Sigmoid colon (tissue), 7 donors: ENCODE measurements around the gene NPHP4. TPM values are rescaled to one million over a fixed set of nuclear protein-coding genes. Genes with fewer than 3 reads are reported as not detected.

Experiments used
- DNase-seq: peaks from one replicate; pipeline ENCODE4 v3.0.0-alpha.2; 2019
- H3K27ac ChIP-seq, 4 donors: fragments of 200-600 bp; sonication (generic); one replicate each; pipeline ENCODE4 v1.5.1; 2016 to 2019; ENCODE audit warnings: mild to moderate bottlenecking in 1 of 4
- H3K27me3 ChIP-seq, 3 donors: fragments of 200-600 bp; sonication (generic); one replicate each; pipeline ENCODE4 v1.5.1; 2019; ENCODE audit warnings: mild to moderate bottlenecking in 1 of 3
- H3K36me3 ChIP-seq, 4 donors: fragments of 200-600 bp; sonication (generic); one replicate each; pipeline ENCODE4 v1.5.1; 2016 to 2019
- H3K4me1 ChIP-seq, 4 donors: fragments of 200-600 bp; sonication (generic); one replicate each; pipeline ENCODE4 v1.5.1; 2017 to 2019
- H3K4me3 ChIP-seq, 4 donors: fragments of 200-600 bp; sonication (generic); one replicate each; pipeline ENCODE4 v1.5.1; 2017 to 2019; ENCODE audit warnings: mild to moderate bottlenecking in 2 of 4, moderate library complexity in 1 of 4
- H3K9me3 ChIP-seq, 4 donors: fragments of 200-600 bp in 3 of 4; sonication (generic) in 3 of 4; one replicate each; pipeline versions ENCODE4 v1.5.1 to v1.6.1; 2013 to 2019
- EP300 ChIP-seq, 4 donors: sonication (generic); formaldehyde crosslinking; IDR thresholded peaks; one replicate each; pipeline ENCODE4 v1.6.1; 2017; ENCODE audit warnings: antibody characterized with exemption in 4 of 4
- POLR2A ChIP-seq, 2 donors: fragments of 450-650 bp; IDR thresholded peaks; one replicate each; pipeline ENCODE4 v1.6.1; 2016; ENCODE audit warnings: antibody characterized with exemption in 2 of 2, mild to moderate bottlenecking in 2 of 2, moderate library complexity in 2 of 2
- POLR2AphosphoS5 ChIP-seq, 4 donors: sonication (generic); formaldehyde crosslinking; IDR thresholded peaks; one replicate each; pipeline ENCODE4 v1.6.1; 2017; ENCODE audit warnings: antibody characterized with exemption in 4 of 4
- WGBS, 2 donors: extraction: QIAGEN DNeasy Blood & Tissue Kit; methylation state at CpG; one replicate each; pipeline ENCODE4 v1.1.7; 2013; 5-methylcytosine and 5-hydroxymethylcytosine counted together
- intact Hi-C: fragments of 100-400 bp; cut with DNase I; formaldehyde crosslinking; loops from one replicate; pipeline ENCODE4 v1.15.1; 2023
- polyA plus RNA-seq, 3 donors: library from polyadenylated mRNA; stranded (reverse); fragments of 200-250 nt; gene quantifications; one replicate each; pipeline ENCODE4 v1.2.3, GENCODE V29; 2013
- total RNA-seq, 4 donors: library from RNA; depleted of rRNA; stranded (reverse); fragments of >200 nt; gene quantifications; one replicate each; pipeline ENCODE4 v1.1.0, GENCODE V29; 2016
- TF ChIP-seq, protein P1 (sequence below), 4 experiments: fragments of 450-650 bp in 3 of 4; fragments of 200-600 bp in 1 of 4; IDR thresholded peaks; one replicate each; pipeline ENCODE4 v1.5.1; 2016 to 2019; ENCODE audit warnings: antibody characterized with exemption in 4 of 4, mild to moderate bottlenecking in 3 of 4, moderate library complexity in 2 of 4
- donor health status: healthy with polysubstance abuse.
- donor health status: Bipolar disorder and iron deficiency.
- donor health status: healthy.

NPHP4 gene
- total and polyA plus RNA-seq, 7 donors: 0.60 to 12.2 (median 5.7) TPM

DNA sequence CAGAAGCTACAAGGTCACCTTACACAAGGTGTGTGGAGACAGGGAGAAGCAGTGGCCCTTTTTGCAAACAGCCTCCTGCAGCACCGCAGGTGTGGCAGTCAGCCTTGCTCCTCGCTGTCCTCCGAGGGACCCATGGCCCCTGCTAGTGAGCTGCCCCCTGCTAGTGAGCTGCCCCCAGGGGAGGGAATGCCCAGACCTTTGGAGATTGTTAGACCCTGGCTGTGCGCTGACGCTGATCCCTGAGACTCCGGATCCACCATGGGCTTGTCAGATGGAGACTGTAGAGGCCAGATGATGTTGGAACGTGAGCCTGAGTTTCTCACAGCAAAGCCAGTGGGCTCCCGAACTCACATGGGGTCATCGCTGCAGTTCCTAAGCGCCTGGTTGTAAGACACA is 172.2 kb downstream of the NPHP4 start:
- Histone ChIP-seq H3K36me3 (no peaks in the 10 kb centered on the region), H3K9me3 (no peaks in the 10 kb centered on the region), H3K4me1 (no peaks in the 10 kb centered on the region), H3K27ac (no peak overlapping the region), H3K27me3 (peaks cover 0 to 12% (median 0%) of the 10 kb centered on the region in 3 donors), H3K4me3 (no peak overlapping the region)
- WGBS, 2 donors: 85 to 88% methylated on average over 10 of the region's 10 CpGs
- intact Hi-C loops: no loop called here
- DNase-seq: no peak
- TF ChIP-seq, protein P1, sequence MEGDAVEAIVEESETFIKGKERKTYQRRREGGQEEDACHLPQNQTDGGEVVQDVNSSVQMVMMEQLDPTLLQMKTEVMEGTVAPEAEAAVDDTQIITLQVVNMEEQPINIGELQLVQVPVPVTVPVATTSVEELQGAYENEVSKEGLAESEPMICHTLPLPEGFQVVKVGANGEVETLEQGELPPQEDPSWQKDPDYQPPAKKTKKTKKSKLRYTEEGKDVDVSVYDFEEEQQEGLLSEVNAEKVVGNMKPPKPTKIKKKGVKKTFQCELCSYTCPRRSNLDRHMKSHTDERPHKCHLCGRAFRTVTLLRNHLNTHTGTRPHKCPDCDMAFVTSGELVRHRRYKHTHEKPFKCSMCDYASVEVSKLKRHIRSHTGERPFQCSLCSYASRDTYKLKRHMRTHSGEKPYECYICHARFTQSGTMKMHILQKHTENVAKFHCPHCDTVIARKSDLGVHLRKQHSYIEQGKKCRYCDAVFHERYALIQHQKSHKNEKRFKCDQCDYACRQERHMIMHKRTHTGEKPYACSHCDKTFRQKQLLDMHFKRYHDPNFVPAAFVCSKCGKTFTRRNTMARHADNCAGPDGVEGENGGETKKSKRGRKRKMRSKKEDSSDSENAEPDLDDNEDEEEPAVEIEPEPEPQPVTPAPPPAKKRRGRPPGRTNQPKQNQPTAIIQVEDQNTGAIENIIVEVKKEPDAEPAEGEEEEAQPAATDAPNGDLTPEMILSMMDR (IDR thresholded peaks at IDR 0.05): no peak
- TF ChIP-seq POLR2A (IDR thresholded peaks at IDR 0.05): no peak

DNA sequence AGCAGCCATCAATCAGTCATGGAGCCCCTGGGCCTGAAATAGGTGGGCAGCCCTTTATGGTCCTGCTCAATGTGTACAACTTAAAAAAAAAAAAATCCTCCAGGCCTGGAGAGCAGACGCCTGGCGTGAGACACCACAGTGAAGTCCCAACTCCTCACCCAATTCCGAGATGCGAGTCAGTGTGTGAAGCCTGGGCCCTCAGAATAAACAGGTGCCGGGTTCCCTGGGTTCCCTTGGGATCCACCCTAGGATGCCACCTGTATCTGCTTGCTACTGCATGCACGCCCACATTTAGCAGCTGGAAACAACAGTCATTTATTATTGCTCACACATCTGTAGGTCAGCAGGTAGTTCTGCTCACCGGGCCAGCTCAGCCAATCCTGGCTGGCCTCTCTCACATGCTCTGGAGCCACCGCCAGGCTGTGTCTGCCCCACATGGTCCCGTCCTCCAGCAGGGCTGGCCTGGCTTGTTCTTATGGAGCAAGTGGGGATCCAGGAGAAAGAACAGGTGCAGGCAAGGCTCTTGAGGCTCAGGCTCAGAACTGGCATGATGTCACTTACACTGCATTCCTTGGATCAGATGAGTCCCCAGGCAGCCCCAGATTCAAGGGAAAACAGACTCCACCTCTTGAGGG is 172.7 kb downstream of the NPHP4 start:
- 80 to 85% methylated on average over 9 of the region's 9 CpGs for WGBS, 2 donors
- intact Hi-C loops: no loop called here
- H3K36me3 ChIP-seq: no peaks in the 10 kb centered on the region
- H3K27me3 ChIP-seq: peaks cover 0 to 12% (median 0%) of the 10 kb centered on the region in 3 donors
- no peak for DNase-seq
- H3K27ac ChIP-seq: no peak overlapping the region
- H3K4me1 ChIP-seq: no peaks in the 10 kb centered on the region
- no peaks in the 10 kb centered on the region for H3K9me3 ChIP-seq
- no peak overlapping the region for H3K4me3 ChIP-seq
- TF ChIP-seq, protein P1 (IDR thresholded peaks at IDR 0.05): no peak
- TF ChIP-seq POLR2A (IDR thresholded peaks at IDR 0.05) (no peak), EP300 (IDR thresholded peaks at IDR 0.05) (no peak), POLR2AphosphoS5 (IDR thresholded peaks at IDR 0.05) (no peak)

DNA sequence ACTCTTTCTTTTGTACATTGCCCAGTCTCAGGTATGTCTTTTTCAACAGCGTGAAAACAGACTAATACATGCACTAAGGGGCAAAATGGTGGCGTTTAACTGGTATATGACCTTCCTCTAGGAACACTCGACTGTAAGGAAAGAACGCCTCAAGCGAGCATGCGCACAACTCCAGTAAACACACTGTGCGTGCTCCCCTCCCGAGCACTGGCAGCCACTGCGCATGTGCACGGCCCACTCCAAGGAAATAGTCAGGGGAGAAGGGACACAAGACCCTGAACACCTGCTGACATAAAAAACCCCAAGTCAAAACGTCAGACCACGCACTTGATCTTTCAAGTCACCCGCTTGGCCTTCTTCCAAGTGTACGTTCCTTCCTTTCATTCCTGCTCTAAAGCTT is 173.5 kb downstream of the NPHP4 start:
- no peaks in the 10 kb centered on the region for H3K4me1 ChIP-seq
- DNase-seq: no peak
- 72% methylated on average over 14 of the region's 14 CpGs for WGBS, 2 donors
- intact Hi-C loops: no loop called here
- TF ChIP-seq, protein P1 (IDR thresholded peaks at IDR 0.05): no peak
- no peak for TF ChIP-seq POLR2AphosphoS5 (IDR thresholded peaks at IDR 0.05)
- TF ChIP-seq POLR2A (IDR thresholded peaks at IDR 0.05): no peak
- no peak for TF ChIP-seq EP300 (IDR thresholded peaks at IDR 0.05)
- no peaks in the 10 kb centered on the region for H3K9me3 ChIP-seq
- H3K27ac ChIP-seq: no peak overlapping the region
- H3K4me3 ChIP-seq: no peak overlapping the region
- peaks cover 0 to 12% (median 0%) of the 10 kb centered on the region in 3 donors for H3K27me3 ChIP-seq
- no peaks in the 10 kb centered on the region for H3K36me3 ChIP-seq

DNA sequence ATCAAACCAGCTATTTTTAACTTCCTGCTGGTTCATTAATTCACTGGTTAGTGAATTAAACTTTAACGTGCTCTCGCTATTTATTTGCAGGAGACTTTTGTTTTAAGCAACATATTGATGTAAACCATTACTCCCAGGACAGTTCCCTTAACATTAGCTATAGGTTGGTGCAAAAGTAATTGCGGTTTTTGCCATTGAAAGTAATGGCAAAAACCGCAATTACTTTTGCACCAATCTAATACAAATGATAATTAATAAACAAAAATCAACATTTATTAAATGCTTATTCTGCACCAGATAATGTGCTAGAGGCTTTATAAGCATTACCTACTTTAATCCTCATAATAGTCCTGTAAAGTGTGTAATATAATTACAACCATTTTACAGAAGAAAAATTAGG is 176.5 kb downstream of the NPHP4 start:
- Histone ChIP-seq H3K9me3 (no peaks in the 10 kb centered on the region), H3K4me1 (no peaks in the 10 kb centered on the region), H3K4me3 (no peak overlapping the region), H3K27ac (no peak overlapping the region), H3K27me3 (peaks cover 0 to 22% (median 0%) of the 10 kb centered on the region in 3 donors), H3K36me3 (no peaks in the 10 kb centered on the region)
- no peak for DNase-seq
- 89 to 91% methylated on average over 4 of the region's 4 CpGs for WGBS, 2 donors
- TF ChIP-seq EP300 (IDR thresholded peaks at IDR 0.05): no peak
- no peak for TF ChIP-seq POLR2A (IDR thresholded peaks at IDR 0.05)
- TF ChIP-seq, protein P1 (IDR thresholded peaks at IDR 0.05): no peak
- no peak for TF ChIP-seq POLR2AphosphoS5 (IDR thresholded peaks at IDR 0.05)
- intact Hi-C loops: no loop called here

DNA sequence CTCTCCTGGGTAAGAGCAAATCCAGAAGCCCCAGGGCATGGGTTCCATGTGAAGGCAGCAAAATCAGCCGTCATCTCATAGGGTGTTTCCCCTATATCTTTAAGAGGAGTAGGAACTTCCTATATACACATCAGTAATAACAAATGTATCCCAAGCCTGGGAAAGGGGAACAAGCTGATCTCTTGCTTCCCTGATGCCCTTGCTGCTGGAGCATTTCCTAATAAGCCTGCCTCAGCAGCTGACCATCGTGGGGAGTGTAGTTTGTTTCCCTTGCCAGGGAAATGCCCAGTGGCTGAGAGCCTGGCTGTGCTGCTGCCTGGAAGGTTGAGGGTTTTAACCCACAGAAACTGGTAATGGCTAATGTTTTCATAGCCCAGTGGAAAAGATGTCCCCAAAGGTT is 177.0 kb downstream of the NPHP4 start:
- intact Hi-C loops: no loop called here
- DNase-seq: no peak
- 44 to 54% methylated on average over 2 of the region's 2 CpGs for WGBS, 2 donors
- TF ChIP-seq, protein P1 (IDR thresholded peaks at IDR 0.05): no peak
- TF ChIP-seq EP300 (IDR thresholded peaks at IDR 0.05): no peak
- no peak for TF ChIP-seq POLR2AphosphoS5 (IDR thresholded peaks at IDR 0.05)
- TF ChIP-seq POLR2A (IDR thresholded peaks at IDR 0.05): no peak
- Histone ChIP-seq H3K9me3 (no peaks in the 10 kb centered on the region), H3K4me3 (no peak overlapping the region), H3K27ac (no peak overlapping the region), H3K36me3 (no peaks in the 10 kb centered on the region), H3K4me1 (no peaks in the 10 kb centered on the region), H3K27me3 (peaks cover 0 to 17% (median 0%) of the 10 kb centered on the region in 3 donors)
